ENCODE results near the gene ANXA7. TPM values are rescaled to one million over a fixed set of nuclear protein-coding genes. Genes with fewer than 3 reads are reported as not detected.
"Not testable (repeated sequence)": the region's sequence is repeated elsewhere in the genome, so short reads cannot be mapped to it uniquely, and the experiment has no call there.

ANXA7 gene
- total RNA-seq, 1 donor from 2014 or later, result 119 TPM

GRCh38 chr10:73407495-73407894, 6.4 kb downstream of the ANXA7 start:
- no peak for DNase-seq (ENCODE audit: low spot score)

- no peak for DNase-seq (ENCODE audit: low spot score)
Measured at GRCh38 chr10:73406846-73407245, 7.0 kb downstream of the ANXA7 start.

DNA sequence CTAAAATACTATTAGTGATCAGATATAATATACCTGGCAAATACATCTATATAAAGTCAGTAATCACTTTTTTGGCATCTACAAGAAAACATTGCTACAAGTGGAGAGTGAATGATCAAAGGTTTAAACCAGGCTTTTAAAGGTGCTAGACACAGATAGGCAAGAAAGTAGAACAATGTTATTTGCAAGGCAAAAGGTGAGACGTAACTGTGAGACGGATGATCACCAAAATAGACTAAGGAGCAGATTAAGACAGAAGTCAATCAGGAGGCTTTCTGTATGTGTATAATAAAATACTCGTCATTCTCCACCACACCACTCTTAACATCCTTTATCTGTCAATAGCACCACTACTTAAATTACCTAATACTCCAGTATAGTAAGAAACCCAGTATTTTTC, 8.3 kb downstream of the ANXA7 start:
- no peak for DNase-seq (ENCODE audit: low spot score)

- DNase-seq (ENCODE audit: low spot score), result no peak
Measured at GRCh38 chr10:73404690-73405089, 9.2 kb downstream of the ANXA7 start.

DNA sequence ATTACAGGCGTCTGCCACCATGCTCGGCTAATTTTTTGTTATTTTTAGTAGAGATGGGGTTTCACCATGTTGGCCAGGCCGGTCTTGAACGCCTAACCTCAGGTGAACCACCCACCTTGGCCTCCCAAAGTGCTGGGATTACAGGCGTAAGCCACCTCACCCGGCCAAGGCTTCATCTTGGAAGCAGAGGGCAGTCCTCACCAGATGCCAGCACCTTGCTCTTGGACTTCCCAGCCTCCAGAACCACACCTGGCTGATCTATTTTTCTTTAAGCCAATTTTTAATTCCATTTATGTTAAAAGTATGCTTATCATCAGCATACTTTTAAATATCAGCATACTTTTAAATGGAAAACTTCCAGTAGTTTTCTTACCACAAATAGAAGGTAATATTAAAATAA, 12.2 kb downstream of the ANXA7 start:
- no peak for DNase-seq (ENCODE audit: low spot score)

DNA sequence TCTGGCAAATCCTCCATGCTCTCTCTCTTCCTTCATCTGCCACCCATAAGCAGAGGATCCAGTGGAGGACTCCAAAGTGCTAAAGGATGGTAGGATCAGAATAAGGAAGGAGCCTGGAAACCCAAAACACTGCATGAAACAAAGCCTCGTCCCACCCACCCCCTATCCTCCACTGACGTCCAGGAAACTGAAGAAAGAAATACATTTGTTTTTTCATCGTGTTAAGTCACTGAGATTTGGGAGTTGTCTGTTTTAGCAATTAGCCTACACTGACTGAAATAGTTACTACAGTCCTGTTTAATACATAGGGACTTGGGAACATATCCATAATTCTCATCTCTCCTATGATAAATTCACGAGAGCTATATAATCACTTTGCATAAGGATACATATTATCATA, 14.8 kb downstream of the ANXA7 start:
- DNase-seq (ENCODE audit: low spot score), result no peak

GRCh38 chr10:73398024-73398423, 15.8 kb downstream of the ANXA7 start:
- no peak for DNase-seq (ENCODE audit: low spot score)

DNA sequence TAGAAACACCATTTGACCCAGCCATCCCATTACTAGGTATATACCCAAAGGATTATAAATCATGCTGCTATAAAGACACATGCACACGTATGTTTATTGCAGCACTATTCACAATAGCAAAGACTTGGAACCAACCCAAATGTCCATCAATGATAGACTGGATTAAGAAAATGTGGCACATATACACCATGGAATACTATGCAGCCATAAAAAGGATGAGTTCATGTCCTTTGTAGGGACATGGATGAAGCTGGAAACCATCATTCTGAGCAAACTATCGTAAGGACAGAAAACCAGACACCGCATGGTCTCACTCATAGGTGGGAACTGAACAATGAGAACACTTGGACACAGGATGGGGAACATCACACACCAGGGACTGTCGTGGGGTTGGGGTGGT, 19.5 kb downstream of the ANXA7 start:
- not testable (repeated sequence) for DNase-seq (ENCODE audit: low spot score)

- DNase-seq (ENCODE audit: low spot score), result no peak
Measured at GRCh38 chr10:73388228-73388627, 25.6 kb downstream of the ANXA7 start.

- no peak for DNase-seq (ENCODE audit: low spot score)
Measured at GRCh38 chr10:73386583-73386982, 27.3 kb downstream of the ANXA7 start.

DNA sequence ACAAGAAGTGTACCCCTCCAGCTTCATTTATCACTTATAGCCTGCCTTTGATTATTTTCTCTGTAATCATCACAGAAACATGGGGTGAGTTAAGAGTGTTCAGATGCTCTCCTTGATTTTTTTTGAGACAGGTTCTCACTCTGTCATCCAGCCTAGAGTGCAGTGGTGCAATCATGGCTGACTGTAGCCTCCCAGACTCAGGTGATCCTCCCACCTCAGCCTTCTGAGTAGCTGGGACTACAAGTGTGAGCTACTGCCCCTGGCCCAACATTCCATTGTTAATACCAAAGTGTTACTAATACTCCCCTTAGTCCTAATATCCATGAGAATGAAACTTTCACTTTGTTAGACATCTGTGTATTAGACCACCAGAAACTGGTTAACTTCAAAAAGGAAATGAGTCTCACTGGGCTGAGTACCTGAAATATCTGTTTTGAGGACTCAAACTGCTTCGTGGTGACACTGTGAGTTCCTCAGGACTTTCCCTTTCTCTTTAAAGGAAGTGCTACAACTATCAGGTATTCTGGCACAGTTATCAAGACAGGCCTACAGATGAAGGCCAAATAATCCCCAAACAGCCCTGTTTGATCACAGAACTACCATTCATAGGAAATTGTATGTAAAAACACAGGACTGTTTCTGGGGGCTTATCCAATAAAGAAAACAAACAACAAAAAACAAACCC, 34.7 kb downstream of the ANXA7 start:
- DNase-seq (ENCODE audit: low spot score), result no peak

- DNase-seq (ENCODE audit: low spot score), result no peak
Measured at GRCh38 chr10:73376679-73377078, 37.2 kb downstream of the ANXA7 start.

DNA sequence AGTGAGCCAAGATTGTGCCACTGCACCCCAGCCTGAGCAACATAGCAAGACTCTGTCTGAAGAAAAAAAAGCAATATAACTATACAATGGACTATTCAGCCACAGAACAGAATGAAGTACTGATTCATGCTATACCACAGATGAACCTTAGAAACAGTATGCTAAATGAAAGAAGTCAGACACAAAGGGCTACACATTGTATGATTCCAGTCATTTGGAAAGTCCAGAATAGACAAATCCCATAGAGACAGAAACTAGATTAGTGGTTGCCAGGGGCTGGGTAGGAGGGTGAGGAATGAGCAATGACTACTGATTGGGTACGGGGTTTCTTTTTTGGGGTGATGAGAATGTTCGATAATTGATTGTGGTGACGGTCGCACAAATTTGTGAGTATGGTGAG, 45.6 kb downstream of the ANXA7 start:
- no peak for DNase-seq (ENCODE audit: low spot score)

DNA sequence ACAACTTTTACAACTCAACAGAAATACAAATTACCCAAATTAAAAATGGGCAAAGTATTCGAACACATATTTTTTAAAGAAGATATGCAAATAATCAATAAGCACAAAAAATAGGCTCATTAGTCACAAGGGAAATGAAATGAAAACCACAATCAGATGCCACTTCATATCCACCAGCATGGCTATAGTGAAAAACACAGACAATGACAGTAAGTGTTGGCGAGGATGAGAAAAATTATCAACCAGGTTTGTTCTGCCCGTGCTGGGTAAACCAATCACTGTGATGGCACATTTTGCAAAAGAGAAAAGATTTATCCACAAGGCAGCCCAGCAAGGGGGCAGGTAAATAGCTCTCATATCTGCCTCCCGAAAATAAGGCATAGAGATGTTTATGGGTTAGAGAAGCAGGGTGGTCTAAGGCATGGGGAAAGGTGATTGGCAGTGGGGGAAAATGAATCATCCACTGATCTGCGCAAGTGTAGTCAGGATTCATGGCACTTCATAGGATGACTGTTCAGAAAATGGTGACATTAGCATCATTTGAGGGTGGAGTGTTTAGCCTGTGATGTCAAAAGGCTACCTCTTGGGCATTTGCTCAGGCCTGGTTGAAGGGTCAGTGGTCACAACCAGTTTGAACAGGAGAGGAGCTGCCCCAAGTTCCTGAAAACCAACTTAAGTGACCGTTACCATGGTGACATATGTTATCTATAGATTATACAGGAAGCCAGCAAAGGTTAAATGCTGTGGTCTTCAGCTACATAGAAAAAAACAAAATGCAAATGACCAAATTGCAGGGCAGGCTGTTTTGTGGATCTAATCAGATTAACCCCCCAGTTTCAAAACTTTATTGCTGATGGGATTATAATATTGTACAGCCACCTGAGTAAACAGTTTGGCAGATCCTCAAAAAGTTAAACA, 47.2 kb downstream of the ANXA7 start:
- DNase-seq (ENCODE audit: low spot score), result no peak

- no peak for DNase-seq (ENCODE audit: low spot score)
Measured at GRCh38 chr10:73364964-73365363, 48.9 kb downstream of the ANXA7 start.

DNA sequence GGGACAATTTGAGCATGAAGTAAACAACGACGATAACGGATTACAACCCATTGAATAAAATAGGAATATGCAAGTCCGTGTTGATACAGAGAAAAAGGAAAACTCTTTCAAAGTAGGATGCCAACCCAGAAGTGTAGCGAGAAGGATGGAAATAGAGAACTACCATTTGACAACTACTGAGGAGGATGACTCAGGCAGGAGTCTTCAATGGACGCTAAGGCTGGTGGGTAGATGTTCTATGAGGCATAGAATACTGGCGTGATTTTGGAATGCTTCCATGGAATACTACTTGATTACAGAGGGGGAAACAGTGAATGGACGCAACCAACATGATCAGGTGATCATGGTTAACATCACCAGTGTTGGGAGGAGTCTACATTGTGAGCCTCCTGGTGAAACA, 54.4 kb downstream of the ANXA7 start:
- DNase-seq (ENCODE audit: low spot score), result no peak

GRCh38 chr10:73358331-73359279, 55.3 kb downstream of the ANXA7 start, which contains the start of gene CFAP70:
TSS of gene CFAP70 (minus strand) at chr10:73358864. CDS start at chr10:73354796, 4,068 bp downstream.
- DNase-seq (ENCODE audit: low spot score), result peak; percentile 96

DNA sequence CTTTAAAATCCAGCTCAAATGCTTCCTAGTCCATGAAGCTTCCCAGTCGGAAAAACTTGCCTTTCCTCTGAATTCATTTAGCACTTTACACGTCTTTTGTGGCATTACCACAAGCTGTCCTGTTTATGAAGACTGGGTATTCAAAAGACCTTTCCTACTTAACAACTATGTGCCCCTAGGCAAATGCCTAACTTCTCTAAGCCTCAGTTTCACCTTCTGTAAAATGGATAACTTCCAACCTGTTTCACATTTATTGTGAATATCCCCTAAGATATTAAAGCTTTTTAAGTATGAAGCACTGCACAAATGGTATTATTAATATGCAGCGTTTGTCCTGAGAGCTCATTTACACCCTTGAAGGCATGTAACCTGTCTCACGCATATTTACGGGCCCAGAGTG, 56.0 kb downstream of the ANXA7 start:
- no peak for DNase-seq (ENCODE audit: low spot score)

DNA sequence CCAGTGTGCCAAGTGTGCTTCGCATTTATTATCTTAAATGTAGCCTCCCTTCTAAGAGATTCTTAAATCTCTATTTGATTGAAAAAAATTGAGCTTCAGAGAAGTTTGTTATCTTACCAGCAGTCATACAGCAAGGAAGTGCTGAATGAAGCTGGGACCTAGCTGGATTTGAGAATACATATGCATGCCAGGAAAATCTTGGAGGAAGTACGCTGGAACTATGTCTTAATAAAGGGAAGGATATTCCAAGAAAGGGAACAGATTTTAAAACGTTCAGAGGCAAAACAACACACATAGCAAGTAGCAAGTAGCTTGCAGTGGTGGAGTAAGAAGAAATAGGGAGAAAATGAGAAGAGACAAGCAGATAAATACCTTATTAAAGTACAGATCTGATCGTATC, 56.7 kb downstream of the ANXA7 start:
- DNase-seq (ENCODE audit: low spot score), result no peak

- DNase-seq (ENCODE audit: low spot score), result no peak
Measured at GRCh38 chr10:73344269-73344668, 69.6 kb downstream of the ANXA7 start.

DNA sequence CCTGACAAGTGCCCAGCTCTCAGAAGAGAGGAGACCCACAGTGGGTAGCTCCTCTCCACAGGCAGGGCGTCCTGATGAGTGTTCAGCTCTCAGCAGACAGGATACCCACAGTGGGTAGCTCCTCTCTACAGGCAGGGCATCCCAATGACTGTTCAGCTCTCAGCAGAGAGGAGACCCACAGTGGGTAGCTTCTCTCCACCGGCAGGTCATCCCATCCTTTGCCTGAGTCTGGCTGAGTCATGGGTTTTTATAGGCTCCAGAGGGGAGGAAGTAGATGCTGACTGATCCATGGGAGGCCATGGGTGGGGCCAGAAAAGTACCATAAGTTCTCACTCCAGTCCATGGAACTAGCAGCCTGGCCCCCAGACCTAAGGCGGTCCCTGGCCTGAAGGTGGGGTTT, 73.7 kb downstream of the ANXA7 start:
- no peak for DNase-seq (ENCODE audit: low spot score)

GRCh38 chr10:73339436-73339835, 74.4 kb downstream of the ANXA7 start:
- DNase-seq (ENCODE audit: low spot score), result no peak
